IMR-90 (cell line): Measurements from ENCODE around the gene KIF1B. TPM values are rescaled to one million over a fixed set of nuclear protein-coding genes. Genes with fewer than 3 reads are reported as not detected.

ENCODE experiments used
- ATAC-seq: fragments of 200-7000 bp; cut with Tn5 transposase; 2 replicates; pipeline ENCODE4 v1.9.1; 2020; ENCODE audit warnings: low read depth, mild to moderate bottlenecking, moderate library complexity
- BruUV-seq: library from RNA; stranded (reverse); fragments of 400-500 nt; replicated peaks from 2 replicates; lab custom pipeline; 2021; lab: Mats Ljungman, UMichigan
- CTCF ChIA-PET: fragments of 300-600 bp; formaldehyde crosslinking; extraction: SDS; loops from one replicate; lab custom pipeline; 2021; ENCODE audit warnings: antibody characterized with exemption; lab: Yijun Ruan, JAX
- POLR2A ChIA-PET: fragments of 300-600 bp; sonication (Branson Sonifier 250); formaldehyde crosslinking; loops from one replicate; lab custom pipeline; 2022; ENCODE audit warnings: antibody characterized with exemption; ENCODE audit not compliant: unreplicated experiment; lab: Charles Lee
- DNase-seq: peaks from one replicate; pipeline ENCODE4 v3.0.0; 2013
- H2AFZ ChIP-seq: replicated peaks from 2 replicates; pipeline ENCODE3; 2013; ENCODE audit warnings: low read length, mild to moderate bottlenecking; ENCODE audit not compliant: poor library complexity
- H2AK5ac ChIP-seq: 2 replicates; pipeline ENCODE4 v1.6.1; 2013; ENCODE audit warnings: low read depth, low read length, inconsistent platforms
- H2AK9ac ChIP-seq: replicated peaks from 2 replicates; pipeline ENCODE3; 2013; ENCODE audit warnings: mild to moderate bottlenecking, low read depth, low read length, moderate library complexity; ENCODE audit not compliant: poor library complexity
- H2BK120ac ChIP-seq: 2 replicates; pipeline ENCODE4 v1.6.1; 2013; ENCODE audit warnings: low read depth, low read length, inconsistent platforms
- H2BK15ac ChIP-seq: 3 replicates; pipeline ENCODE4 v1.6.1; 2013; ENCODE audit warnings: low read depth, low read length, inconsistent platforms
- H2BK20ac ChIP-seq: 2 replicates; pipeline ENCODE4 v1.6.1; 2013; ENCODE audit warnings: low read depth, mild to moderate bottlenecking, inconsistent platforms, low read length, moderate library complexity
- H2BK5ac ChIP-seq: 2 replicates; pipeline ENCODE4 v1.6.1; 2013; ENCODE audit warnings: mild to moderate bottlenecking, low read depth, low read length, inconsistent platforms; ENCODE audit not compliant: poor library complexity, severe bottlenecking
- H3K14ac ChIP-seq: replicated peaks from 2 replicates; pipeline ENCODE4 v1.6.1; 2013; ENCODE audit warnings: low read depth, low read length, inconsistent platforms
- H3K18ac ChIP-seq: 2 replicates; pipeline ENCODE4 v1.6.1; 2013; ENCODE audit warnings: low read depth, low read length, control low read depth
- H3K23ac ChIP-seq: 2 replicates; pipeline ENCODE4 v1.6.1; 2013; ENCODE audit warnings: low read depth, low read length, inconsistent platforms
- H3K27ac ChIP-seq: 2 replicates; pipeline ENCODE4 v1.5.1; 2013; ENCODE audit warnings: mild to moderate bottlenecking, control low read depth, low read length; ENCODE audit not compliant: insufficient read depth
- H3K27me3 ChIP-seq: 2 replicates; pipeline ENCODE4 v1.6.1; 2013; ENCODE audit warnings: low read length; ENCODE audit not compliant: control insufficient read depth, insufficient read depth
- H3K36me3 ChIP-seq: 2 replicates; pipeline ENCODE4 v1.6.1; 2013; ENCODE audit warnings: low read length, mixed read lengths; ENCODE audit not compliant: control insufficient read depth, insufficient read depth
- H3K4ac ChIP-seq: 2 replicates; pipeline ENCODE4 v1.6.1; 2013; ENCODE audit warnings: low read depth, low read length, inconsistent platforms
- H3K4me1 ChIP-seq: 2 replicates; pipeline ENCODE4 v1.6.1; 2013; ENCODE audit warnings: low read length, mixed read lengths; ENCODE audit not compliant: control insufficient read depth, insufficient read depth
- H3K4me2 ChIP-seq: 2 replicates; pipeline ENCODE4 v1.6.1; 2013; ENCODE audit warnings: low read depth, mild to moderate bottlenecking, control low read depth, low read length, moderate library complexity
- H3K4me3 ChIP-seq: 2 replicates; pipeline ENCODE4 v1.5.1; 2013; ENCODE audit warnings: low read depth, mild to moderate bottlenecking, control low read depth, low read length, moderate library complexity; ENCODE audit not compliant: insufficient read depth
- H3K56ac ChIP-seq: 2 replicates; pipeline ENCODE4 v1.6.1; 2013; ENCODE audit warnings: low read length, inconsistent platforms; ENCODE audit not compliant: insufficient read depth; ENCODE audit errors: extremely low read depth
- H3K79me1 ChIP-seq, 2 experiments: 2 replicates each; pipeline ENCODE4 v1.6.1; 2013; ENCODE audit warnings: low read length in 2 of 2, inconsistent platforms in 1 of 2, low read depth in 1 of 2
- H3K9ac ChIP-seq: 2 replicates; pipeline ENCODE4 v1.6.1; 2013; ENCODE audit warnings: low read depth, low read length, control low read depth
- H3K9me1 ChIP-seq: 2 replicates; pipeline ENCODE4 v1.6.1; 2013; ENCODE audit warnings: low read length, inconsistent platforms; ENCODE audit not compliant: insufficient read depth
- H3K9me3 ChIP-seq: 2 replicates; pipeline ENCODE4 v1.6.1; 2013; ENCODE audit warnings: low read length; ENCODE audit not compliant: control insufficient read depth, insufficient read depth
- H4K20me1 ChIP-seq: 2 replicates; pipeline ENCODE4 v1.6.1; 2013; ENCODE audit warnings: low read length, inconsistent platforms; ENCODE audit not compliant: insufficient read depth
- H4K5ac ChIP-seq: 2 replicates; pipeline ENCODE4 v1.6.1; 2013; ENCODE audit warnings: mild to moderate bottlenecking, low read depth, low read length, control low read depth
- H4K8ac ChIP-seq, 2 experiments: 2 replicates each; pipeline ENCODE4 v1.6.1; 2013; ENCODE audit warnings: low read depth in 2 of 2, low read length in 2 of 2, control low read depth in 1 of 2, inconsistent platforms in 1 of 2
- H4K91ac ChIP-seq: 2 replicates; pipeline ENCODE4 v1.6.1; 2013; ENCODE audit warnings: low read depth, low read length, inconsistent platforms; ENCODE audit not compliant: insufficient read depth
- BHLHE40 ChIP-seq: fragments of 150-350 bp; IDR thresholded peaks from 2 replicates; pipeline ENCODE4 v1.6.1; 2016; ENCODE audit warnings: mild to moderate bottlenecking, low read depth, low read length
- CEBPB ChIP-seq: IDR thresholded peaks from 2 replicates; pipeline ENCODE4 v1.6.1; 2012; ENCODE audit warnings: low read depth, low read length, improper control_type of control experiment
- NFE2L2 ChIP-seq: fragments of 150-350 bp; IDR thresholded peaks from 2 replicates; pipeline ENCODE4 v1.6.1; 2016; ENCODE audit warnings: low read depth, mild to moderate bottlenecking, low read length
- WGBS, 2 experiments: methylation state at CpG; one replicate each; pipeline versions ENCODE4 v1.1.5 to v1.1.7; 2013; ENCODE audit warnings: missing lambda C conversion rate in 2 of 2; ENCODE audit not compliant: insufficient read length in 1 of 2; ENCODE audit errors: extremely low coverage in 2 of 2; 5-methylcytosine and 5-hydroxymethylcytosine counted together
- dilution Hi-C: fragments of 300-500 bp; cut with HindIII; formaldehyde crosslinking; loops from one replicate; pipeline ENCODE4 v1.14.3; 2018; ENCODE audit warnings: low sequenced_read_pairs; ENCODE audit not compliant: unreplicated experiment
- in situ Hi-C: fragments of 300-500 bp; cut with MboI; formaldehyde crosslinking; loops from 3 replicates; pipeline ENCODE4 v1.14.3; 2019; ENCODE audit warnings: low sequenced_read_pairs, inconsistent platforms, mixed read lengths
- intact Hi-C: fragments of 100-400 bp; cut with micrococcal nuclease; formaldehyde crosslinking; loops from 2 replicates; pipeline ENCODE4 v1.10.0; 2022
- polyA plus RNA-seq, 3 experiments: library from polyadenylated mRNA; depleted of rRNA; stranded (reverse); fragments of >200 nt; gene quantifications; 2 replicates each; pipeline ENCODE4 v1.2.3, GENCODE V29; 2012; ENCODE audit warnings: low replicate concordance in 1 of 3
- total RNA-seq: library from RNA; depleted of rRNA; stranded (reverse); fragments of >200 nt; gene quantifications from 2 replicates; pipeline ENCODE4 v1.2.3, GENCODE V29; 2012
- TF ChIP-seq, protein P1 (sequence below): fragments of 150-350 bp; IDR thresholded peaks from 2 replicates; pipeline ENCODE4 v1.6.1; 2017; ENCODE audit warnings: mild to moderate bottlenecking, antibody characterized with exemption, low read length, low read depth

Gene KIF1B
- total and polyA plus RNA-seq, 2 of the 4 experiments (the other 2 are of a cell fraction): 13.0 to 21.1 TPM

DNA sequence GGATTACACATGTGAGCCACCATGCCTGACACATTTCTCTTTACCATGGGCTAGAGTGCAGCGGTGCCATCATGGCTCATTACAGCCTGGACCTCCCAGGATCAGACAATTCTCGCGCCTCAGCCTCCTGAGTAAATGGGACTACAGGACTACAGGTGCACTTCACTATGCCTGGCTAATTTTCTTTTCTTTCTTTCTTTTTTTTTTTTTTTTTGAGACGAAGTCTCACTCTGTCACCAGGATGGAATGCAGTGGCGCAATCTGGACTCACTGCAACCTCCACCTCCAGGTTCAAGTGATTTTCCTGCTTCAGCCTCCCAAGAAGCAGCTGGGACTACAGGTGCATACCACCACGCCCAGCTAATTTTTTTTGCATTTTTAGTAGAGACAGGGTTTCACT is 14.8 kb upstream of the KIF1B start:
- BruUV-seq: no TSS peak

More for the DNA sequence above, 14.8 kb upstream of the KIF1B start:
- H3K36me3 ChIP-seq: no peaks in the 10 kb centered on the region
- H2BK20ac ChIP-seq: no peak overlapping the region
- peak overlapping the region; percentile 87 for H2AK9ac ChIP-seq
- no peak overlapping the region for H4K5ac ChIP-seq
- peak; percentile 66 for DNase-seq
- H4K91ac ChIP-seq: no peak overlapping the region
- peak overlapping the region; percentile 81; the same call in 1 of the 2 replicates for H2AK5ac ChIP-seq
- H3K79me1 ChIP-seq: no peaks in the 10 kb centered on the region
- no peak overlapping the region for H3K27ac ChIP-seq
- no peaks in the 10 kb centered on the region for H4K20me1 ChIP-seq
- no peak overlapping the region for H3K23ac ChIP-seq
- ChIA-PET CTCF (no interaction called here), POLR2A (no interaction called here)
- no peak overlapping the region for H2BK15ac ChIP-seq
- H3K14ac ChIP-seq: no peak overlapping the region
- ATAC-seq: no peak
- peaks cover 2% of the 10 kb centered on the region for H3K4me1 ChIP-seq
- H3K27me3 ChIP-seq: peaks cover 6% of the 10 kb centered on the region
- H4K8ac ChIP-seq: no peak overlapping the region
- H3K4me2 ChIP-seq: no peak overlapping the region
- no peak overlapping the region for H3K18ac ChIP-seq
- no peak overlapping the region for H3K4me3 ChIP-seq
- 90% methylated on average over 3 of the region's 6 CpGs; no CpG with 5 or more reads in 1 of the 2 experiments for WGBS, 2 experiments
- intact Hi-C loops (no loop called here), in situ Hi-C loops (no loop called here), dilution Hi-C loops (no loop called here)
- H3K56ac ChIP-seq: no peak overlapping the region
- H2BK5ac ChIP-seq: no peak overlapping the region
- H2BK120ac ChIP-seq: no peak overlapping the region
- H2AFZ ChIP-seq: peak overlapping the region; percentile 61
- no peaks in the 10 kb centered on the region for H3K9me1 ChIP-seq
- TF ChIP-seq, protein P1, sequence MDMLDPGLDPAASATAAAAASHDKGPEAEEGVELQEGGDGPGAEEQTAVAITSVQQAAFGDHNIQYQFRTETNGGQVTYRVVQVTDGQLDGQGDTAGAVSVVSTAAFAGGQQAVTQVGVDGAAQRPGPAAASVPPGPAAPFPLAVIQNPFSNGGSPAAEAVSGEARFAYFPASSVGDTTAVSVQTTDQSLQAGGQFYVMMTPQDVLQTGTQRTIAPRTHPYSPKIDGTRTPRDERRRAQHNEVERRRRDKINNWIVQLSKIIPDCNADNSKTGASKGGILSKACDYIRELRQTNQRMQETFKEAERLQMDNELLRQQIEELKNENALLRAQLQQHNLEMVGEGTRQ: no peak
- TF ChIP-seq NFE2L2: no peak
- peak; percentile 89 for TF ChIP-seq CEBPB
- TF ChIP-seq BHLHE40: no peak
- H3K4ac ChIP-seq: no peak overlapping the region
- H3K9ac ChIP-seq: no peak overlapping the region
- H3K9me3 ChIP-seq: no peaks in the 10 kb centered on the region
